OCI-LY3 (cell line): Measurements from ENCODE around the gene DGCR6.

ENCODE experiments used
- CTCF ChIP-seq: fragments of 200-600, 300-600 bp; sonication (generic); IDR thresholded peaks from 2 replicates; pipeline ENCODE4 v1.5.1; 2014; ENCODE audit warnings: antibody characterized with exemption, low read length, low read depth
- EZH2phosphoT487 ChIP-seq: fragments of 200-600 bp; shearing (Covaris generic); IDR thresholded peaks from 2 replicates; pipeline ENCODE4 v1.6.1; 2018; ENCODE audit warnings: antibody characterized with exemption, mixed run types, low read depth

- no peak for TF ChIP-seq CTCF
- no peak for TF ChIP-seq EZH2phosphoT487
Observed at GRCh38 chr22:18929459-18929858, 23.3 kb downstream of the DGCR6 start.
